ENCODE data around the gene JSRP1. TPM values are rescaled to one million over a fixed set of nuclear protein-coding genes. Genes with fewer than 3 reads are reported as not detected.
A peak's percentile ranks its signal among the peaks of the same experiment; 100 is the strongest.

The JSRP1 gene, protein sequence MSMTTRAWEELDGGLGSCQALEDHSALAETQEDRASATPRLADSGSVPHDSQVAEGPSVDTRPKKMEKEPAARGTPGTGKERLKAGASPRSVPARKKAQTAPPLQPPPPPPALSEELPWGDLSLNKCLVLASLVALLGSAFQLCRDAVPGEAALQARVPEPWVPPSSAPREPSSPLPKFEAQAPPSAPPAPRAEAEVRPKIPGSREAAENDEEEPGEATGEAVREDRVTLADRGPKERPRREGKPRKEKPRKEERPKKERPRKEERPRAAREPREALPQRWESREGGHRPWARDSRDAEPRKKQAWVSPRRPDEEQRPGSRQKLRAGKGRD
- 0.54 TPM for total RNA-seq

- peak in 2 of 3 donors; percentile 50 to 69 for DNase-seq (ENCODE audit: low read depth in 2 of 3, low spot score in 2 of 3)
Observed at GRCh38 chr19:2255982-2256685, at the start of gene JSRP1. Gene JSRP1, minus strand, starts transcription at chr19:2256417. Its CDS starts 1,103 bp downstream, at chr19:2255314.

GRCh38 chr19:2305452-2306280 is 49.4 kb upstream of the JSRP1 start:
- DNase-seq (ENCODE audit: low read depth in 2 of 3, low spot score in 2 of 3), result no peak

DNA sequence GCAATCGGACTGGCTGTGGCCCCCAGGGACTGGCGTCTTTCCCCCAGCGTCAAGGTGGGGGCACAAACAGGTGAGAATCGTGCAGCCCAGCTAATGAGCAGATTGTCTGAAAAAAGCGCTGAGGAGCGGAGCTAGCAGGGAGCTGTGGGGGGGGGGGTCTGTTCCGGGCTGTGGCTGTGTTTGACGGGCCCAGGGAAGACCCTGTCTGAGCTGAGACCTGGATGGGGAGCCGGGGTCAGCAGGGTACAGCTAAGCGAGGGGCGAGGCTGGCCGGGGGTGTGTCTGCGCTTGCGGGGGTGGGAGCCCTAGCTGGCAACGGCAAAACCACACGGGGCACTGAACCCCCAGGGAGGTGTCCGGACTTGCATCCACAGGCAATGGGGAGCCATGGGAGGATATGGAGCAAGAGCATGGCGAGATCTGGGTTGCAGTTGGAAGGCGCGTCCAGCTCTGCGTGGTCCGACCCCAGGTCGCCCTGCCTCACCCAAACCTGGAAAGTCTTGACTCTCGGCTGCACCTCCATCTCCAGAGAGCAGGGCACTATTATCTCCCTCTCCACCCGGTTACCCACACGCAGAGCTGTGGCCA is 47.1 kb upstream of the JSRP1 start:
- no peak for DNase-seq (ENCODE audit: low read depth in 2 of 3, low spot score in 2 of 3)

- DNase-seq (ENCODE audit: low read depth in 2 of 3, low spot score in 2 of 3), result peak in 2 of 3 donors; percentile 52 to 56
Observed at GRCh38 chr19:2302319-2303210, 46.3 kb upstream of the JSRP1 start.

- DNase-seq (ENCODE audit: low read depth in 2 of 3, low spot score in 2 of 3), result no peak
Observed at GRCh38 chr19:2300533-2300932, 44.3 kb upstream of the JSRP1 start.

DNA sequence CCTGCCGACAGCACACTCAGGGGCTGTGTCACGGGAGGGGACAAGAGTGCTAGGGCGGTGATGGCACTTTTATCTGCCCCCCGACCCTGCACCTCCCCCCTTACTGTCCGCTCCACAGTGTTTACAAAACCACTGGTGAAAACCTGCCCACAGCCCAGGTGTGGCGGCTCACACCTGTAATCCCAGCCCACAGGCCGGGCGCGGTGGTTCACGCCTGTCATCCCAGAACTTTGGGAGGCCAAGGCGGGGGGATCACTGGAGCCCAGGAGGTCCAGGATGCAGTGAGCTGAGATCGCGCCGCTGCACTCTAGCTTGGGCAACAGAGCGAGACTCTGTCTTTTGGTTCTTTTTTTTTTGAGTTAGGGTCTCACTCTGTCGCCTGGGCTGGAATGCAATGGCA is 39.9 kb upstream of the JSRP1 start:
- DNase-seq (ENCODE audit: low read depth in 2 of 3, low spot score in 2 of 3), result no peak

- no peak for DNase-seq (ENCODE audit: low read depth in 2 of 3, low spot score in 2 of 3)
Observed at GRCh38 chr19:2294687-2295335, 38.6 kb upstream of the JSRP1 start.

- DNase-seq (ENCODE audit: low read depth in 2 of 3, low spot score in 2 of 3), result no peak
Observed at GRCh38 chr19:2291185-2291751, 35.1 kb upstream of the JSRP1 start.

DNA sequence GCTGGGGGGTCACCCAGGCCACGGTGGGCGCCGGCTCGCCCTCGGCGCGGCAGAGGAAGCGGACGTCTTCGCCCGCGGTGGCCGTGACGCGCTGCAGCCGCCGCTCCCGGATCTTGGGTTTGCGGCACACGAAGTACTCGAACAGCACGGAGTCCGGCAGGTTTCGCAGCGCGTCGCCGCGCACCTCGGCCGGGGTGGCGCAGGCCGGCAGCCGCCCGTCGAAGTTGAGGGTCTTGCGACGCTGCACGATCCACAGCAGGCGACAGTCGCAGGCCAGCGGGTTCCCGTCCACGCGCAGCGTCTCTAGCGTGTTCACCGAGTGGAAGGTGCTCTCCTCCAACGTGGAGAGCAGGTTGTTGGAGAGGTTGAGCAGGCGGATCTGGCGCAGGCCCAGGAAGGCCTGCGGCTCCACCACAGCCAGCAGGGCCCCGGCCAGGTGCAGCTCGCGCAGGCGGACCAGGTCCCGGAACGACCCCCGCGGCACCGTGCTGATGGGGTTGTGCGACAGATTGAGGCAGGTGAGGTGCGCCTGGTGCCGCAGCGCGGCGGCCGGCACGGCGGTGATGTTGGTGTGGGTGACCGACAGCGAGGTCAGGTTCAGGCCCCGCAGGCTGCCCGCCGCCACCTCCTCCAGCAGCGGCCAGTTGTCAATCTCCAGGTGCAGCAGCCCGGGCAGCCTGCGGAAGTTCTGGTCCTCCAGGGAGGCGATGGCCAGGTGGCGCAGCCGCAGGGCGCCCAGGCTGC is 34.4 kb upstream of the JSRP1 start:
- DNase-seq (ENCODE audit: low read depth in 2 of 3, low spot score in 2 of 3), result peak in 1 of 3 donors; percentile 62

- peak in 2 of 3 donors; percentile 90 to 94 for DNase-seq (ENCODE audit: low read depth in 2 of 3, low spot score in 2 of 3)
Observed at GRCh38 chr19:2289714-2290435, 33.7 kb upstream of the JSRP1 start.

- no peak for DNase-seq (ENCODE audit: low read depth in 2 of 3, low spot score in 2 of 3)
Observed at GRCh38 chr19:2288818-2289713, 32.8 kb upstream of the JSRP1 start.

DNA sequence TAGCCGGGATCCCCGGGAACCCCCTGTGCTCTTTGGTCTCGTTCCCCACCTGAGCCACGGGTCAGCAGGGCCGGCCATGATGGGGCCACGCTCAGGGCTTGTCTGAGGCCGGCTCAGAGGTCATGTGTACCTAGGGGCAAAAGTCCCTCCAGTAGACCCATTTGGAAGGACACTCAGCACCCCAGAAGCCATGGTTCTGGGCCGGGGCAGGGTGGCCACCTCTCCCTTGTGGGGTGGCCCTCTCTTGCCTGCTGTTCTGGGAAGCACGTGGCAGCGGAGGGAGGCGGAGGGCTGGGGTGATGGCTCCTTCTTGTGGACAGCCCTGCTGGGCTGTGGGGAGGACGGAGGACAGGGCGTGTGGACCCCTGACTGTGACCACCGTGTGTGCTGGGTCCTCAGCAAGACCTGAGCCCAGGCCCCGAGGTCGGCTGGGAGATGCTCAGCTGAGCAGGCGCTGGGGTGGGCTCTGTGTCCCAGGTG is 32.2 kb upstream of the JSRP1 start:
- DNase-seq (ENCODE audit: low read depth in 2 of 3, low spot score in 2 of 3), result no peak

- DNase-seq (ENCODE audit: low read depth in 2 of 3, low spot score in 2 of 3), result no peak
Observed at GRCh38 chr19:2287585-2288337, 31.5 kb upstream of the JSRP1 start.

DNA sequence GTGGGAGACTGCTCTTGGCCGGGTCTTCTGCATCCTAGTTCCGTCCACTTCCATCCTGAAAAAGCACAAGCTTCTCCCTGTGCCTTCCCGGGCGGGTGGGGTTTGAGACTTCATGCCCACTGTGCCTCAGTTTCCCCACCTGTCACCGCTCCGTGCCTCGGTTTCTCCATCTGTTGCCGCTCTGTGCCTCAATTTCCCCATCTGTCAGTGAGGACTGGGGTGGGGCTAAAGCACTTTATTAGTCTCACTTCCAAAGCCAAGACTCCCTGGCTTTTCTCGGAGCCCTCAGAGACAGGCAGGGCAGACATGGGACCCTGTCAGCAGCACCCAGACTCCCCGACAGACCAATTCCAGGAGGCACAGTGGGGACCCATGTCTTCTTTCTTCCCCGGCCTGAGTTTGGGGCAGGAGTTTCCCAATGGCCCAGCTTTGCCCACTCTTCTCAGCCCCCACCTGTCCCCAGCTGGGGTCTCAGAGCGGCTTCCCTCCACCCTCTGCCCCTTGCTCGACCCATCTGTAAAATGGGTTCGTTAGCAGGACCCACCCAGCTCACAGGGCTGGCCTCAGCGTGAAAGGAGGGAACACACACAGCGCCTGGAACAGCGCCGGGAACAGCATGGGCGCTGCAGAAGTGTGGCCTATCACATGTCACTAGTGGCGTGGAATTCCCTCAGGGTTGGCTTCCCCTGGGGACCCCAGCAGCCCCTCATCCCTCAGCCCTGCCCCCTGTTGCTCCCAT is 30.4 kb upstream of the JSRP1 start:
- no peak for DNase-seq (ENCODE audit: low read depth in 2 of 3, low spot score in 2 of 3)

- DNase-seq (ENCODE audit: low read depth in 2 of 3, low spot score in 2 of 3), result no peak
Observed at GRCh38 chr19:2283835-2284507, 27.8 kb upstream of the JSRP1 start.
